ENCODE data around the gene BRD9. TPM values are rescaled to one million over a fixed set of nuclear protein-coding genes. Genes with fewer than 3 reads are reported as not detected.

The BRD9 gene
- total and polyA plus RNA-seq, 2 of the 13 experiments (the other 11 are each of a cell fraction or from before 2014, with no cell fraction given), result 5.2 to 22.9 TPM

GRCh38 chr5:923281-923873 lies 30.8 kb upstream of the BRD9 start:
- Histone ChIP-seq H3K79me2 (ENCODE audit: insufficient read depth, low read length) (no peaks in the 10 kb centered on the region), H4K20me1 (ENCODE audit: insufficient read depth, low read length) (0 out of 2 replicates have a peak, but pooled peaks cover 3% of the 10 kb centered on the region), H3K4me2 (ENCODE audit: low read depth, low read length) (no peak overlapping the region), H3K4me3 (replicated peaks in 1 of 3; ENCODE audit: insufficient read depth in 1 of 3, low read depth in 2 of 3, low read length in 3 of 3) (no peak overlapping the region), H3K9me3 (ENCODE audit: low read length) (no peaks in the 10 kb centered on the region), H3K9ac (ENCODE audit: insufficient read depth, low read depth, low read length) (no peak overlapping the region), H3K36me3 (replicated peaks in 1 of 2; ENCODE audit: control insufficient read depth in 1 of 2, insufficient read depth in 2 of 2, low read length in 2 of 2) (no peaks in the 10 kb centered on the region; a peak in 1 of 5 replicates), H2AFZ (ENCODE audit: low read length) (no peak overlapping the region), H3K27ac (ENCODE audit: extremely low read length, insufficient read depth, low read length) (no peak overlapping the region), H3K27me3 (ENCODE audit: control insufficient read depth in 1 of 2, insufficient read depth in 2 of 2, low read length in 2 of 2) (no peaks in the 10 kb centered on the region), H3K4me1 (ENCODE audit: insufficient read depth, low read length) (peaks cover 22% of the 10 kb centered on the region)
- ChIA-PET POLR2A (interaction anchor here (1.0 kb wide), 1 partner anchor 244 kb away, joined by 3 read pairs; no protein-coding TSS in a partner anchor), CTCF (ENCODE audit: low intra/inter-chr PET ratio, low total read pairs) (interaction anchor here (0.8 to 3.3 kb wide), 4 partner anchors 59 to 251 kb away, joined by 3 to 34 read pairs (median 8); partner anchors contain the start of gene NKD2)
- DNase-seq (ENCODE audit: low spot score) (peak; percentile 66), ATAC-seq (peak; percentile 95), FAIRE-seq (peak; percentile 39)
- intact Hi-C loops (cut with micrococcal nuclease; ENCODE audit: unreplicated experiment) (loop anchor here (1.0 to 5.0 kb wide), 3 partner anchors 34 to 244 kb away; no protein-coding TSS in a partner anchor), in situ Hi-C loops (cut with HindIII; ENCODE audit: extremely low pct_ligation_motif_present, low pct_unique_long_range_greater_than_20kb) (loop anchor here (10.0 kb wide), 1 partner anchor 241 kb away; no protein-coding TSS in a partner anchor)
- BruUV-seq (replicated peaks), result no TSS peak
- WGBS (ENCODE audit: low lambda C conversion rate), result 24% methylated on average over 12 of the region's 17 CpGs
- TF ChIP-seq ZNF646 (CRISPR knock-in tag; IDR thresholded peaks at IDR 0.05) (no peak), GATAD1 (CRISPR knock-in tag; IDR thresholded peaks at IDR 0.05) (peak; percentile 33; the same call in 1 of the 2 replicates), ZFP36L1 (CRISPR knock-in tag; IDR thresholded peaks at IDR 0.05) (no peak), KDM1A (CRISPR knock-in tag; IDR thresholded peaks at IDR 0.05) (no peak), EHMT2 (IDR thresholded peaks at IDR 0.05; ENCODE audit: borderline replicate concordance, low read depth, low read length) (no peak), ZNF260 (CRISPR knock-in tag; IDR thresholded peaks at IDR 0.05; ENCODE audit: borderline replicate concordance, low read depth) (no peak), ZNF737 (CRISPR knock-in tag; IDR thresholded peaks at IDR 0.05; ENCODE audit: borderline replicate concordance) (no peak), SNAPC4 (CRISPR knock-in tag; IDR thresholded peaks at IDR 0.05) (no peak), MYC (CRISPR knock-in tag; IDR thresholded peaks at IDR 0.05; ENCODE audit: borderline replicate concordance) (peak; percentile 38; the same call in 1 of the 2 replicates), MLX (CRISPR knock-in tag; IDR thresholded peaks at IDR 0.05) (no peak)

All from HepG2 (cell line).